SHP77 treated with DMSO at 0.1 percent for 48 hours (cell line): Measurements from ENCODE around the gene ETFB.

Source experiments
- DNase-seq: peaks from one replicate; lab custom pipeline; 2025; lab: John Stamatoyannopoulos, UW

The ETFB gene

GRCh38 chr19:51351266-51351990 is 14.8 kb downstream of the ETFB start:
- no peak for DNase-seq

- DNase-seq = no peak
Measured at GRCh38 chr19:51347209-51347928, 18.8 kb downstream of the ETFB start.

- DNase-seq = no peak
Measured at GRCh38 chr19:51346742-51347141, 19.4 kb downstream of the ETFB start.

- DNase-seq = no peak
Measured at GRCh38 chr19:51345076-51345620, 21.0 kb downstream of the ETFB start.

- no peak for DNase-seq
Measured at GRCh38 chr19:51342631-51343569, 23.3 kb downstream of the ETFB start.

GRCh38 chr19:51341976-51342580 is 24.1 kb downstream of the ETFB start, which contains the start of gene VSIG10L:
TSS of gene VSIG10L (minus strand) at chr19:51342139. CDS start at chr19:51342124, 15 bp downstream.
- DNase-seq = no peak

- no peak for DNase-seq
Measured at GRCh38 chr19:51341066-51341465, 25.1 kb downstream of the ETFB start.

GRCh38 chr19:51339687-51340656 is 26.2 kb downstream of the ETFB start:
- peak; percentile 74 for DNase-seq

- DNase-seq = no peak
Measured at GRCh38 chr19:51339313-51339686, 26.9 kb downstream of the ETFB start.

- DNase-seq = peak; percentile 70
Measured at GRCh38 chr19:51338563-51339312, 27.4 kb downstream of the ETFB start.

- no peak for DNase-seq
Measured at GRCh38 chr19:51337861-51338562, 28.2 kb downstream of the ETFB start.

GRCh38 chr19:51337141-51337860 is 28.9 kb downstream of the ETFB start:
- DNase-seq = no peak

- DNase-seq = peak; percentile 69
Measured at GRCh38 chr19:51333836-51334460, 32.2 kb downstream of the ETFB start.

GRCh38 chr19:51331716-51332115 is 34.5 kb downstream of the ETFB start:
- no peak for DNase-seq

- no peak for DNase-seq
Measured at GRCh38 chr19:51331193-51331592, 35.0 kb downstream of the ETFB start.

- DNase-seq = no peak
Measured at GRCh38 chr19:51330366-51330765, 35.8 kb downstream of the ETFB start.

GRCh38 chr19:51329411-51329810 is 36.8 kb downstream of the ETFB start:
- no peak for DNase-seq
